ENCODE results near the gene ATP8A2. TPM values are rescaled to one million over a fixed set of nuclear protein-coding genes. Genes with fewer than 3 reads are reported as not detected.
A peak's percentile ranks its signal among the peaks of the same experiment; 100 is the strongest.

ATP8A2 gene
- total and polyA plus RNA-seq, 4 donors, result 0.01 to 0.08 (median 0.05) TPM; not detected in 1

DNA sequence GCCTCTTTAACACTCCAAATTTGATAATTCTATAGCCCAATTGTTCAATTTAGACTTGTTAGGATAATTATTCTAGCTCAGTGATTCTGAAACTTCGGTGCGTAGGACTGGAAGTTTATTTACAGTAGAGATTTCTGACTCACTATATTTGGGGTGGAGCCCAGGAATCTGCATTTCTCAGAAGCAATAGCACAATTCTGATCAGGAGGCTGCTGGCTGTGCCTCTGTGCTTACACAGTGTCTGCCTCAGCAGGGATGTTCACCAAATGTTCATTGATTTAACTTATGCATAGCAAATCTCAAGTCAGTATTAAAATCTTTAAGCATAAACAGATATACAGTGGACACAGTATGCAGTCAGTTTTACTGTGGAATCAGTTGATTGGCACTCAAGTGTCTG is 45.8 kb downstream of the ATP8A2 start:
- Histone ChIP-seq H3K27ac (ENCODE audit: low read depth in 1 of 2, low read length in 2 of 2) (no peak overlapping the region), H3K4me1 (ENCODE audit: control insufficient read depth in 4 of 4, insufficient read depth in 4 of 4, low read length in 3 of 4) (peaks cover 0 to 12% (median 6%) of the 10 kb centered on the region in 4 donors), H3K9me3 (ENCODE audit: control insufficient read depth in 4 of 4, low read length in 3 of 4) (no peaks in the 10 kb centered on the region), H3K36me3 (ENCODE audit: control insufficient read depth in 4 of 4, insufficient read depth in 3 of 4, low read depth in 1 of 4, low read length in 3 of 4) (no peaks in the 10 kb centered on the region), H3K4me3 (ENCODE audit: low read depth in 1 of 3, low read length in 3 of 3) (no peak overlapping the region), H3K9ac (ENCODE audit: low read depth in 1 of 2, low read length in 2 of 2) (no peak overlapping the region), H3K27me3 (ENCODE audit: control insufficient read depth in 4 of 4, insufficient read depth in 4 of 4, low read length in 3 of 4) (peaks cover 0 to 3% (median 0%) of the 10 kb centered on the region in 4 donors)
- WGBS, result 94% methylated on average over 2 of the region's 2 CpGs
- DNase-seq (ENCODE audit: low spot score), result no peak
- TF ChIP-seq, protein P1, sequence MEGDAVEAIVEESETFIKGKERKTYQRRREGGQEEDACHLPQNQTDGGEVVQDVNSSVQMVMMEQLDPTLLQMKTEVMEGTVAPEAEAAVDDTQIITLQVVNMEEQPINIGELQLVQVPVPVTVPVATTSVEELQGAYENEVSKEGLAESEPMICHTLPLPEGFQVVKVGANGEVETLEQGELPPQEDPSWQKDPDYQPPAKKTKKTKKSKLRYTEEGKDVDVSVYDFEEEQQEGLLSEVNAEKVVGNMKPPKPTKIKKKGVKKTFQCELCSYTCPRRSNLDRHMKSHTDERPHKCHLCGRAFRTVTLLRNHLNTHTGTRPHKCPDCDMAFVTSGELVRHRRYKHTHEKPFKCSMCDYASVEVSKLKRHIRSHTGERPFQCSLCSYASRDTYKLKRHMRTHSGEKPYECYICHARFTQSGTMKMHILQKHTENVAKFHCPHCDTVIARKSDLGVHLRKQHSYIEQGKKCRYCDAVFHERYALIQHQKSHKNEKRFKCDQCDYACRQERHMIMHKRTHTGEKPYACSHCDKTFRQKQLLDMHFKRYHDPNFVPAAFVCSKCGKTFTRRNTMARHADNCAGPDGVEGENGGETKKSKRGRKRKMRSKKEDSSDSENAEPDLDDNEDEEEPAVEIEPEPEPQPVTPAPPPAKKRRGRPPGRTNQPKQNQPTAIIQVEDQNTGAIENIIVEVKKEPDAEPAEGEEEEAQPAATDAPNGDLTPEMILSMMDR (IDR thresholded peaks at IDR 0.05; ENCODE audit: low read depth, low read length, missing input control), result no peak
- TF ChIP-seq TAF1 (conservative IDR thresholded peaks at IDR 0.05), result no peak
- no peak for TF ChIP-seq FOXA1 (IDR thresholded peaks at IDR 0.05)
- TF ChIP-seq RAD21 (IDR thresholded peaks at IDR 0.05), result no peak

DNA sequence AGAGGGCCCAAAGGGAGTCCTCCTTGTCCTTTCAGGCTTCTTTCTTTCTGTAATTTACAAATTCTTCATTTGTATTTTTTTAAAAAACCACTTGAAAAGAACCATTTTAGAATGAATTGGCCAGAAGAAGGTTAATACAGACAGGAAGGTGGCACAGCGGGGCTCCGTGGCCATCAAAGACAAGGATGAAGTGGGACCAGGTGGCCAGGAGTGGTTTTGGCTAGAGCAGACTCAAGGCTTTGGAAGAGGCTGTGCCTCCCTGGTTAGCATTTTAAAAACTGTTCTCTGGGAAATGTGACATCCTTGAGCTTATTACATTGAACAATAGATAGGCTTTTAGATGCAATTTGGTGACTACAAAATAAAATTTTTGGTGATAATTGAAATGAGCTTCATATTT is 48.4 kb downstream of the ATP8A2 start:
- Histone ChIP-seq H3K27ac (ENCODE audit: low read depth in 1 of 2, low read length in 2 of 2) (no peak overlapping the region), H3K4me3 (ENCODE audit: low read depth in 1 of 3, low read length in 3 of 3) (no peak overlapping the region), H3K27me3 (ENCODE audit: control insufficient read depth in 4 of 4, insufficient read depth in 4 of 4, low read length in 3 of 4) (peaks cover 0 to 3% (median 0%) of the 10 kb centered on the region in 4 donors), H3K4me1 (ENCODE audit: control insufficient read depth in 4 of 4, insufficient read depth in 4 of 4, low read length in 3 of 4) (peaks cover 0 to 17% (median 8%) of the 10 kb centered on the region in 4 donors), H3K9ac (ENCODE audit: low read depth in 1 of 2, low read length in 2 of 2) (no peak overlapping the region), H3K36me3 (ENCODE audit: control insufficient read depth in 4 of 4, insufficient read depth in 3 of 4, low read depth in 1 of 4, low read length in 3 of 4) (no peaks in the 10 kb centered on the region), H3K9me3 (ENCODE audit: control insufficient read depth in 4 of 4, low read length in 3 of 4) (no peaks in the 10 kb centered on the region)
- no peak for TF ChIP-seq HNF4G (IDR thresholded peaks at IDR 0.05)
- no peak for TF ChIP-seq YY1 (IDR thresholded peaks at IDR 0.05)
- TF ChIP-seq RAD21 (IDR thresholded peaks at IDR 0.05), result no peak
- 88% methylated on average over 2 of the region's 2 CpGs for WGBS
- no peak for DNase-seq (ENCODE audit: low spot score)

DNA sequence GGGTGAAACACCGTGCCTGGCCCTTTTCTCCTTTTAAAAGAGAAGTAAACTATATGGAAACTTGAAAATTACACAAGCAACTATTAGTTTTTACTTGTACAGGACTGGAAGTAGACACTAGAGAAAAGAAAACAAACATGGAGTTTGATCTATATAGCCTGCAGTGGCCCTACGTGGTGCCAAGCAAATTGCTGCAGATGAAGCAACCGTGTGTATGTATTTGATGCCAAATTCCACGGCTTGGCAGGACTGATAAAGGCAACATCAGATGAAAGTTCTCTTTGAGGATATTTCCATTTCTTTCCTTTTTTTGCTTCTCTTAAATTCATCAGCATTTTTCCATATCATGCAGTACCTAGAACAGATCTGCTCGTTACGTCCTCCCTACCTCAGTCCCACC is 49.8 kb downstream of the ATP8A2 start:
- WGBS, result 33% methylated on average over 6 of the region's 6 CpGs
- DNase-seq (ENCODE audit: low spot score), result no peak
- no peak overlapping the region for H3K27ac ChIP-seq (ENCODE audit: low read depth in 1 of 2, low read length in 2 of 2)

More for the DNA sequence above, 49.8 kb downstream of the ATP8A2 start:
- Histone ChIP-seq H3K27me3 (ENCODE audit: control insufficient read depth in 4 of 4, insufficient read depth in 4 of 4, low read length in 3 of 4) (peaks cover 0 to 3% (median 0%) of the 10 kb centered on the region in 4 donors), H3K9ac (ENCODE audit: low read depth in 1 of 2, low read length in 2 of 2) (no peak overlapping the region), H3K36me3 (ENCODE audit: control insufficient read depth in 4 of 4, insufficient read depth in 3 of 4, low read depth in 1 of 4, low read length in 3 of 4) (no peaks in the 10 kb centered on the region), H3K4me1 (ENCODE audit: control insufficient read depth in 4 of 4, insufficient read depth in 4 of 4, low read length in 3 of 4) (peaks cover 0 to 17% (median 8%) of the 10 kb centered on the region in 4 donors), H3K9me3 (ENCODE audit: control insufficient read depth in 4 of 4, low read length in 3 of 4) (no peaks in the 10 kb centered on the region), H3K4me3 (ENCODE audit: low read depth in 1 of 3, low read length in 3 of 3) (no peak overlapping the region)
- TF ChIP-seq EGR1 (IDR thresholded peaks at IDR 0.05; ENCODE audit: low read depth in 2 of 2) (no peak), TAF1 (conservative IDR thresholded peaks at IDR 0.05) (no peak), FOXA2 (IDR thresholded peaks at IDR 0.05) (peak; percentile 17), HNF4G (IDR thresholded peaks at IDR 0.05) (no peak), RAD21 (IDR thresholded peaks at IDR 0.05) (no peak), YY1 (IDR thresholded peaks at IDR 0.05) (peak; percentile 87), FOXA1 (IDR thresholded peaks at IDR 0.05) (no peak), GABPA (IDR thresholded peaks at IDR 0.05 in 1 of 2, conservative IDR thresholded peaks at IDR 0.05 in 1 of 2) (no peak), HNF4A (conservative IDR thresholded peaks at IDR 0.05) (peak; percentile 74 to 76), SP1 (IDR thresholded peaks at IDR 0.05) (peak; percentile 78), RXRA (IDR thresholded peaks at IDR 0.05) (peak; percentile 15 to 43), JUND (IDR thresholded peaks at IDR 0.05) (no peak), NR2F2 (IDR thresholded peaks at IDR 0.05) (no peak)
- TF ChIP-seq, protein P2, sequence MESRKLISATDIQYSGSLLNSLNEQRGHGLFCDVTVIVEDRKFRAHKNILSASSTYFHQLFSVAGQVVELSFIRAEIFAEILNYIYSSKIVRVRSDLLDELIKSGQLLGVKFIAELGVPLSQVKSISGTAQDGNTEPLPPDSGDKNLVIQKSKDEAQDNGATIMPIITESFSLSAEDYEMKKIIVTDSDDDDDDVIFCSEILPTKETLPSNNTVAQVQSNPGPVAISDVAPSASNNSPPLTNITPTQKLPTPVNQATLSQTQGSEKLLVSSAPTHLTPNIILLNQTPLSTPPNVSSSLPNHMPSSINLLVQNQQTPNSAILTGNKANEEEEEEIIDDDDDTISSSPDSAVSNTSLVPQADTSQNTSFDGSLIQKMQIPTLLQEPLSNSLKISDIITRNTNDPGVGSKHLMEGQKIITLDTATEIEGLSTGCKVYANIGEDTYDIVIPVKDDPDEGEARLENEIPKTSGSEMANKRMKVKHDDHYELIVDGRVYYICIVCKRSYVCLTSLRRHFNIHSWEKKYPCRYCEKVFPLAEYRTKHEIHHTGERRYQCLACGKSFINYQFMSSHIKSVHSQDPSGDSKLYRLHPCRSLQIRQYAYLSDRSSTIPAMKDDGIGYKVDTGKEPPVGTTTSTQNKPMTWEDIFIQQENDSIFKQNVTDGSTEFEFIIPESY (IDR thresholded peaks at IDR 0.05), result no peak
- TF ChIP-seq, protein P3, sequence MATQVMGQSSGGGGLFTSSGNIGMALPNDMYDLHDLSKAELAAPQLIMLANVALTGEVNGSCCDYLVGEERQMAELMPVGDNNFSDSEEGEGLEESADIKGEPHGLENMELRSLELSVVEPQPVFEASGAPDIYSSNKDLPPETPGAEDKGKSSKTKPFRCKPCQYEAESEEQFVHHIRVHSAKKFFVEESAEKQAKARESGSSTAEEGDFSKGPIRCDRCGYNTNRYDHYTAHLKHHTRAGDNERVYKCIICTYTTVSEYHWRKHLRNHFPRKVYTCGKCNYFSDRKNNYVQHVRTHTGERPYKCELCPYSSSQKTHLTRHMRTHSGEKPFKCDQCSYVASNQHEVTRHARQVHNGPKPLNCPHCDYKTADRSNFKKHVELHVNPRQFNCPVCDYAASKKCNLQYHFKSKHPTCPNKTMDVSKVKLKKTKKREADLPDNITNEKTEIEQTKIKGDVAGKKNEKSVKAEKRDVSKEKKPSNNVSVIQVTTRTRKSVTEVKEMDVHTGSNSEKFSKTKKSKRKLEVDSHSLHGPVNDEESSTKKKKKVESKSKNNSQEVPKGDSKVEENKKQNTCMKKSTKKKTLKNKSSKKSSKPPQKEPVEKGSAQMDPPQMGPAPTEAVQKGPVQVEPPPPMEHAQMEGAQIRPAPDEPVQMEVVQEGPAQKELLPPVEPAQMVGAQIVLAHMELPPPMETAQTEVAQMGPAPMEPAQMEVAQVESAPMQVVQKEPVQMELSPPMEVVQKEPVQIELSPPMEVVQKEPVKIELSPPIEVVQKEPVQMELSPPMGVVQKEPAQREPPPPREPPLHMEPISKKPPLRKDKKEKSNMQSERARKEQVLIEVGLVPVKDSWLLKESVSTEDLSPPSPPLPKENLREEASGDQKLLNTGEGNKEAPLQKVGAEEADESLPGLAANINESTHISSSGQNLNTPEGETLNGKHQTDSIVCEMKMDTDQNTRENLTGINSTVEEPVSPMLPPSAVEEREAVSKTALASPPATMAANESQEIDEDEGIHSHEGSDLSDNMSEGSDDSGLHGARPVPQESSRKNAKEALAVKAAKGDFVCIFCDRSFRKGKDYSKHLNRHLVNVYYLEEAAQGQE (IDR thresholded peaks at IDR 0.05), result no peak
- TF ChIP-seq, protein P4, sequence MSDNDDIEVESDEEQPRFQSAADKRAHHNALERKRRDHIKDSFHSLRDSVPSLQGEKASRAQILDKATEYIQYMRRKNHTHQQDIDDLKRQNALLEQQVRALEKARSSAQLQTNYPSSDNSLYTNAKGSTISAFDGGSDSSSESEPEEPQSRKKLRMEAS (IDR thresholded peaks at IDR 0.05), result no peak
- TF ChIP-seq, protein P1 (IDR thresholded peaks at IDR 0.05; ENCODE audit: low read depth, low read length, missing input control), result no peak
- TF ChIP-seq, protein P5, sequence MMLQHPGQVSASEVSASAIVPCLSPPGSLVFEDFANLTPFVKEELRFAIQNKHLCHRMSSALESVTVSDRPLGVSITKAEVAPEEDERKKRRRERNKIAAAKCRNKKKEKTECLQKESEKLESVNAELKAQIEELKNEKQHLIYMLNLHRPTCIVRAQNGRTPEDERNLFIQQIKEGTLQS (IDR thresholded peaks at IDR 0.05), result no peak

Measured in liver (tissue), 9 donors.